Panc1 (cell line): ENCODE results near the gene CHCHD3.

ENCODE experiments used
- POLR2AphosphoS5 ChIP-seq: IDR thresholded peaks from 2 replicates; pipeline ENCODE4 v1.6.1; 2012; ENCODE audit warnings: mild to moderate bottlenecking, low read depth, low read length, moderate library complexity
- TF ChIP-seq, protein P1 (sequence below): fragments of 450-650 bp; IDR thresholded peaks from 2 replicates; pipeline ENCODE4 v1.5.1; 2017; ENCODE audit warnings: mild to moderate bottlenecking

DNA sequence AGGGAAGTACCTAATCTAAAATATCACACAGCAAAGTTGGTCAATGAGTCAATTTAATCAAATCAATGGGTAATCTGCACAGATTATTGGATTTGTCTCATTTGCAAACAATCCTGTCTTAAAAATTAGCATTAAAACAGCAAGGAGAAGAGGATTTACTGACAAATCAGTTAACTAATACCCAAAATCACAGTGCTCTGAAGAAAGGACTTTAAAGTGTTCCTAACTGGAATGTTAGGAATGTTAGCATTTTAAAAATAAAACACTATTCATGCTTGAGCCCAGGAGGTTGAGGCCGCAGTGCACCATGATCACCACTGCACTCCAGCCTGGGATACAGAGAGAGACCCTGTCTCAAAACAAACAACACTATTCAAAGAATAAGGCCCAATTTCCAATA lies 83.1 kb downstream of the CHCHD3 start:
- TF ChIP-seq, protein P1, sequence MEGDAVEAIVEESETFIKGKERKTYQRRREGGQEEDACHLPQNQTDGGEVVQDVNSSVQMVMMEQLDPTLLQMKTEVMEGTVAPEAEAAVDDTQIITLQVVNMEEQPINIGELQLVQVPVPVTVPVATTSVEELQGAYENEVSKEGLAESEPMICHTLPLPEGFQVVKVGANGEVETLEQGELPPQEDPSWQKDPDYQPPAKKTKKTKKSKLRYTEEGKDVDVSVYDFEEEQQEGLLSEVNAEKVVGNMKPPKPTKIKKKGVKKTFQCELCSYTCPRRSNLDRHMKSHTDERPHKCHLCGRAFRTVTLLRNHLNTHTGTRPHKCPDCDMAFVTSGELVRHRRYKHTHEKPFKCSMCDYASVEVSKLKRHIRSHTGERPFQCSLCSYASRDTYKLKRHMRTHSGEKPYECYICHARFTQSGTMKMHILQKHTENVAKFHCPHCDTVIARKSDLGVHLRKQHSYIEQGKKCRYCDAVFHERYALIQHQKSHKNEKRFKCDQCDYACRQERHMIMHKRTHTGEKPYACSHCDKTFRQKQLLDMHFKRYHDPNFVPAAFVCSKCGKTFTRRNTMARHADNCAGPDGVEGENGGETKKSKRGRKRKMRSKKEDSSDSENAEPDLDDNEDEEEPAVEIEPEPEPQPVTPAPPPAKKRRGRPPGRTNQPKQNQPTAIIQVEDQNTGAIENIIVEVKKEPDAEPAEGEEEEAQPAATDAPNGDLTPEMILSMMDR = no peak
- TF ChIP-seq POLR2AphosphoS5 = no peak
